ACHN (cell line): ENCODE measurements around the gene UNC93A.
"Not testable (repeated sequence)": the region's sequence is repeated elsewhere in the genome, so short reads cannot be mapped to it uniquely, and the experiment has no call there.

Experiments used
- DNase-seq: peaks from one replicate; pipeline ENCODE4 v3.0.0-alpha.2; 2015
- in situ Hi-C: cut with HindIII; loops from 2 replicates; pipeline ENCODE4 v1.10.0; 2017; ENCODE audit warnings: low sequenced_read_pairs, low pct_ligation_motif_present, low pct_unique_long_range_greater_than_20kb

Gene UNC93A

DNA sequence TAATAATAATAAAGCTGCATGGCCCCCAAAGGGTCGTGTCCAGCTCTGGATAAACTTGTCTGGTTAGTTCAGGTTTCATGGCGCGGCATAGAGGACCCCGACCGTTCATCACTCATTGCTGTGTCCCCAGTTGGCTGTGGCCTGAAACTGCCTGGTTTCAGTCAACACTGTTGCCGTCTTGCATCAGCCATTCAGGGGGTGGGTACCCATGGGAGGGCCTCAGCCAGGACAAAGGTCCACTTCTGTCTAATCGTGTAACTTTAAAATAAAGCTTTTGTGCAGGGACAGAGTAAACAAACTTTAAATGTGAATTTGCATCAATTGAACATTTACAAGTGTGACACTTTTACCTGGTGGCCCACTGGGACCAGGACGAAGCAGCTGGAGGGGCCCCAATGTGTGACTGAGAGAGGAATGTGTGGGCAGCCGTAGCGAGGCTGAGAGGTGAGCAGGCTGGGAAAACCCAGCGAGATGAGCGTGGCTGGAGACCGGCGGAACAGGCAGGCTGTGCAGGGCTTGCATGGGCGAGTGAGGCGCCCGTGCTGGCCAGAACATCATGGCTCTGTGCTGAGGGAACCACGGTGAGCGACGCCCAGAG lies 22.3 kb upstream of the UNC93A start:
- DNase-seq: no peak
- in situ Hi-C loops: no loop called here

DNA sequence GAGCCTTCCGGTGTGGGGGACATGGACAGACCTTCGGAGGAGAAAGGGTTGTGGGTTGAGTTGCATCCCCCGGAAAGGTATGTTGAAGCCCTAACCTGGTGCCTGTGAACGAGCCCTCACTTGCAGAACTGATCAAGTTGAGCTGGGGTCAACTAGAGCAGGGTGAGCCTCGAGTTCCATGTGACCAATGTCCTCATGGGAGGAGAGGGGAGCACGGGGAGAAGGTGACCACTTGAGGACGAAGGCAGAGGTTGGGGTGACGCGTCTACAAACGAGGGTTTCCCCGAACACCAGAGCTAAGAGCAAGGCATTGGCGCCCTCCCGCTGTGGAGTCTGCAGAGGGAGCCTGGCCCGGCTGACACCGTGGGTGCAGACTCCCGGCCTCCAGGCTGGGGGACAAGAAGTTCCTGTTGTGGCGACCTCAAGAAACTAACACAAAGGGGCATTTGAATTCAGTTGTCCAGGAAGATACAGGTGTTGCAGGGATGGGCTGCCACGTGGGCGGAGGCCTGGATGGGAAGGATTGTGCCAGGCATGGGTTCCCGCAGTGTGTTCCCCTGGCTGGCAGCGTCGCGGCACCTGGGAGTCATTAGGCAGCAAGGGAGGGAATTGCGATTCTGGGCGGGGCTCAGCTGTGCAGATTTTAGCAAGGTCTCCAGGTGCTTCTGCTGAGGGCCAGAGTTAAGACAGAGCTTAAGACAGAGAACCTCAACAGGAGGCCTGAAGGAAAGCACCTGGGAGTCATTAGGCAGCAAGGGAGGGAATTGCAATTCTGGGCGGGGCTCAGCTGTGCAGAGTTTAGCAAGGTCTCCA lies 20.4 kb upstream of the UNC93A start:
- in situ Hi-C loops: no loop called here
- DNase-seq: no peak

DNA sequence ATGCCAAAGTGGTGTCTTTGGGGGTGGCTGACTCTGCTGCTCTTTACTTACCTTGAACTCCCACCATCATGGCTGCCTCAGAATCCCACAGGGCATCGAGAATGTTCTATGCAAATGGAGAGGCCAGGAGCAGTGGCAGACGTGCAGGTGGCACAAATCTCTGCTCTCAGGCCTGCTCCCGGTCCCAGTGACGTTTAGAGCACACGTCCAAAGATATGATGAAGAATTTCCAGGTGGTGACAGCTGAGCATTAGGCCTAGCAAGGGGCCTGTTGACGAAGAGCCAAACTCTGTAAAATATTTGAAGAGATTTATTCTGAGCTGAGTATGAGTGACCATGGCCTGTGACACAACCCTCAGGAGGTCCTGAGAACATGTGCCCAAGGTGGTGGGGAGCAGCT lies 19.0 kb upstream of the UNC93A start:
- in situ Hi-C loops: no loop called here
- DNase-seq: no peak

GRCh38 chr6:167272696-167273379 lies 18.3 kb upstream of the UNC93A start:
- DNase-seq: no peak
- in situ Hi-C loops: no loop called here

GRCh38 chr6:167274270-167274669 lies 16.8 kb upstream of the UNC93A start:
- in situ Hi-C loops: no loop called here

GRCh38 chr6:167275001-167275400 lies 16.1 kb upstream of the UNC93A start:
- in situ Hi-C loops: no loop called here
- DNase-seq: no peak

More at GRCh38 chr6:167274270-167274669, 16.8 kb upstream of the UNC93A start:
- no peak for DNase-seq

DNA sequence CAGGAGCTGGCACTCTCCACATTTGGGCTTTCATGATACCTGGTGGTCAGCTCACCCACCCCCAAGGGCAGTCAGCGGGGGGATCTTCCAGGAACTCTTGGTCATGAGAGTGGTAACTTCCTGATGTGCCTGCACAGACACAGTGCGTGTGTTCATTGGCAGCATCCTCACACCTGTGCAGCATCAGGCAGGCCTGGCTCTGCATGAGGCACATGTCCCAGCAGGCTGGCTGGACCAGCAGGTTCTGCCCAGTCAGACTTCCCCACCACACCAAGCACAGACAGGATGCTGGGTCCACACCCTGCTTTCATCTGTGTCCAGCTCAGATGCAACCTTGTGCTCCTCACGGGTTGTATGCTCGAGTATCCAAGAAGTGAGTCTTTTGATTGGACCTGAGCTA lies 15.7 kb upstream of the UNC93A start:
- DNase-seq: no peak
- in situ Hi-C loops: no loop called here

- in situ Hi-C loops: no loop called here
- DNase-seq: no peak
Measured at GRCh38 chr6:167276772-167277533, 14.2 kb upstream of the UNC93A start.

- in situ Hi-C loops, DNase-seq: not testable (repeated sequence)
Measured at GRCh38 chr6:167278173-167278940, 12.8 kb upstream of the UNC93A start.

DNA sequence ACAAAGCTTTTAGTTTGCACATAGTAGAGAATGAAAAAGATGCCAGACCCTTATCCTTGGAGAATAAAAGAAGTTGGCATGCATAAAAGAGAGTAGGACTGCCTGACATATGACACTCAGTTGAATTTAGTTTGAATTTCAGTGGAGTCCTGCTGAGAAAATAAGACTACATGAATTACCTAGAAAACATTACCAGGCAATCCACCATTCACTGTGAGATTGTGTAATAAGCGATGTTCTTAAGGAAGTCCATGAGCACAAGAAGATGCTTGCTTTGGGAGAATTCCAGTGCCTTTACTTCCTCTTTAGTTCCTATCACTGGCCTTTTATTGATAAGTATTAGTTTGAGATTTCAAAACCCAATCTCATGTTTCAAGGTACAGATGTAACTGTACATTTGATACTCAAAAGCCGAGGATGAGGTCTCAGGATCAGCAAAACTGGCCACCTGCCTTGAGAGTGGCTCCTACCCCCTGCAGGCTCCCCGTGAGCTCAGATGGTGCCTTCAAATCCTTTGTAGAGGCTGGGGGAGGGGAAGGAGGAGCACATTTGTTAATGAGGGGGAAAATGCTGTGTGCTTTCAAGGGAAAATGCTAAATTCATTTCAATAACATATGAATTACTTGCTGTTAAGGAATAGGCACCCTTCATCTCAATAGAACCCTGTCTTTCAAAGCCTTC lies 11.2 kb upstream of the UNC93A start:
- no peak for DNase-seq
- in situ Hi-C loops: no loop called here

GRCh38 chr6:167280466-167280865 lies 10.6 kb upstream of the UNC93A start:
- in situ Hi-C loops, DNase-seq: not testable (repeated sequence)

GRCh38 chr6:167282165-167282564 lies 8.9 kb upstream of the UNC93A start:
- DNase-seq: no peak
- in situ Hi-C loops: no loop called here

DNA sequence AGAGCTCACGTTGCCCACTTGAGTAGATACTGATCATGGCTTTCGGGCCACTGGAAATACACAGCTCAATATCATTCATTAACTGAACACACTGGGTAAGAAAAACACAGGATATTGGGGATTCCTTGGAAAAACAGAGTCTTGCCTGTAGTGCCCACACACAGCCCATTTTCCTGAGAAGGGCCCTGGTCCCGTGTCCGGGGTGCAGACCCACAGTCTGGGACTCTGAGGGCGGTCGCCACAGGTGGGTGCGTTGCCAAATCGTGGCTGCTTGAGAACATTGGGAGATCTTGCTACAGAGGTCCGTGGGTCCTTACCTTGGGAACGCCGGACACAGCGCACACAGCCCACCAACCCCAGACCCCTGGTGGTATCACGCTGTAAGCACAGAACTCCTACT lies 6.5 kb upstream of the UNC93A start:
- DNase-seq, in situ Hi-C loops: not testable (repeated sequence)

DNA sequence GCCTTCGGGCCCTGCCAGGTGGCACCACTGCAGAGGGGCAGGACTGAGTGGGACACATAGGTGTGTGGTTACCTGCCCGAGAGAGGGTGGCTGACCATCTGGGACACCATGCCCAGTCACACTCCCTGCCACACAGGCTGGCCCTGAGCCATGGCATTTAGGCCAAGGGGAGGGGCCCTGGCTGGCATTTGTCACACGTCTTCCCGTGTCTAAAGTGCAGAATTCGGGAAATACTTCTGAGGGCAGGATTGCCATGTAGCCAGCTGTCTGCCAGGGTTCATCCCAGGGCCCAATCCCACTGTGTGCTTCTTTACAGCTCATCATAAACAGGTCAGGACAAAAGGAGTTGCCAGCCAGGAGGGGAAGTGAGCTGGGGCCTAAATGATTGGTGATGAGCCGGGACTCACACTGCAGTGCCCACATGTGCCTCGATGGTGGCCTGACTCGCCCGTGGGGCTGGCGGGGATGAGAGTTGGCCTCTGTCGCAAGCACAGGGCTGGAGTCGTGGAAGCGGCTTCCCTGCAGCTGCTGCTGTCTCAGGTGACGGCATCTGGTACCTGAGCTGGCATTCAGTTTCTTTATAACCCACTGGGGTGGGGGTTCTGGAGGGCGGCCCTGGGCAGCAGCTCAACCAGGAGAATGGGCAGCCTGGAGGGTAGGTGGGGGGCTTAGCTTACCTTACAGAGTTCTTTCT lies 5.9 kb upstream of the UNC93A start:
- in situ Hi-C loops: no loop called here
- DNase-seq: no peak

- DNase-seq: no peak
- in situ Hi-C loops: no loop called here
Measured at GRCh38 chr6:167287513-167288048, 3.5 kb upstream of the UNC93A start.

DNA sequence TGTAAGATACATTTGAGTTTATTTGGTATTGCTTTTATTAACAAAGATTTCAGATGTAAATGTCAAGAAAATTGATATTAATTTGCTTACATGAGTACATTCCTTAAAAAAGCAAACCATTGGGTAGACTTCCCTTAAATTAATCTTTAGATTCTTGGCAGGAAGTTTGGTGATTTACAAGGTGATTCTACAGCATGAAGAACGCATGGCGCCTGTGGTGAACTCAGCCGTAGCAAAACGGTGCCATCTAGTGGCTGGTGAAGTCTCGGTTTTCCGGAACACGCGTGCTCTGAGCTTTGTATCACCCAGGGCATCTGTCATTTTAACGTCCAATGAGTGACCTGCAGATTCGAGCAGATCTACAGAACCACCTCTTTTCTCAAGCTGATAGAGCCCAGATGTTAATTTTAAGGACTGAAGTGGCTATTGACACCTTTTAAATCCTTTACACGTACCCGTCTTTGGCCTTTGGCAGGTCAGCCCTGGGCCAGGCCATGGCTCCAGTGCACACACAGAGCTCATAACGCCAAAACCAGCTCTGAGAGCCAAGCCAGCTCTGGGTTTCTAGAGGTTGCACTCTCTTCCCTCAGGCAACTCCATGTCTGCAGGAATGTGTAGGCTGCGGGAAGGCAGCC lies 2.4 kb upstream of the UNC93A start:
- in situ Hi-C loops, DNase-seq: not testable (repeated sequence)
